ENCODE measurements around the gene CELA3B. TPM values are rescaled to one million over a fixed set of nuclear protein-coding genes. Genes with fewer than 3 reads are reported as not detected.
"Not testable (repeated sequence)": the region's sequence is repeated elsewhere in the genome, so short reads cannot be mapped to it uniquely, and the experiment has no call there.

CELA3B gene
- total RNA-seq (2014; rRNA removed; shearing (Covaris generic)): 0.81 TPM in 1 of 2 replicates, not detected in the other

GRCh38 chr1:21976703-21977239 is at the start of gene CELA3B:
TSS of gene CELA3B (plus strand) at chr1:21977022. CDS start at chr1:21977040, 18 bp downstream.
- DNase-seq (ENCODE audit: low spot score): not testable (repeated sequence)

GRCh38 chr1:21927533-21928237 is 49.1 kb upstream of the CELA3B start:
- DNase-seq (ENCODE audit: low spot score): peak; percentile 69

GRCh38 chr1:21930080-21930571 is 46.7 kb upstream of the CELA3B start:
- DNase-seq (ENCODE audit: low spot score): no peak

GRCh38 chr1:21930629-21931170 is 46.1 kb upstream of the CELA3B start:
- no peak for DNase-seq (ENCODE audit: low spot score)

GRCh38 chr1:21931171-21932093 is 45.4 kb upstream of the CELA3B start:
- DNase-seq (ENCODE audit: low spot score): peak; percentile 58

- no peak for DNase-seq (ENCODE audit: low spot score)
These were observed 44.7 kb upstream of the CELA3B start for GRCh38 chr1:21932127-21932526.

- no peak for DNase-seq (ENCODE audit: low spot score)
These were observed 43.2 kb upstream of the CELA3B start for GRCh38 chr1:21933397-21934248.

- DNase-seq (ENCODE audit: low spot score): peak; percentile 52
These were observed 41.4 kb upstream of the CELA3B start for GRCh38 chr1:21935393-21935804.

GRCh38 chr1:21935891-21936365 is 40.9 kb upstream of the CELA3B start:
- peak; percentile 70 for DNase-seq (ENCODE audit: low spot score)

- DNase-seq (ENCODE audit: low spot score): peak; percentile 60
These were observed 40.3 kb upstream of the CELA3B start for GRCh38 chr1:21936366-21937031.

GRCh38 chr1:21937034-21937371 is 39.8 kb upstream of the CELA3B start, which contains the start of gene HSPG2:
TSS of gene HSPG2 (minus strand) at chr1:21937310. CDS start at chr1:21937217, 93 bp downstream.
- DNase-seq (ENCODE audit: low spot score): no peak

GRCh38 chr1:21937372-21938121 is 39.3 kb upstream of the CELA3B start:
- DNase-seq (ENCODE audit: low spot score): peak; percentile 73

GRCh38 chr1:21938732-21939538 is 37.9 kb upstream of the CELA3B start:
- no peak for DNase-seq (ENCODE audit: low spot score)

- peak; percentile 90 for DNase-seq (ENCODE audit: low spot score)
These were observed 37.0 kb upstream of the CELA3B start for GRCh38 chr1:21939650-21940374.

- no peak for DNase-seq (ENCODE audit: low spot score)
These were observed 36.3 kb upstream of the CELA3B start for GRCh38 chr1:21940492-21940891.

GRCh38 chr1:21941370-21941769 is 35.5 kb upstream of the CELA3B start:
- no peak for DNase-seq (ENCODE audit: low spot score)

- DNase-seq (ENCODE audit: low spot score): no peak
These were observed 34.4 kb upstream of the CELA3B start for GRCh38 chr1:21942464-21942863.

All from HT-29 (cell line).